Measurements from ENCODE around the gene ZFAND3.

ZFAND3 gene

GRCh38 chr6:38187811-38188590 is 368.5 kb downstream of the ZFAND3 start:
- peaks cover 3% of the 10 kb centered on the region; the same call in 1 of the 2 replicates for H3K36me3 ChIP-seq
- TF ChIP-seq CTCF (IDR thresholded peaks at IDR 0.05; ENCODE audit: low read depth, low read length): no peak
- no peak overlapping the region for H3K27ac ChIP-seq
- DNase-seq: peak; percentile 15
- H3K4me3 ChIP-seq (ENCODE audit: low read depth, low read length): no peak overlapping the region
- no peaks in the 10 kb centered on the region for H3K27me3 ChIP-seq (ENCODE audit: insufficient read depth, low read depth, severe bottlenecking)
- no peaks in the 10 kb centered on the region for H3K9me3 ChIP-seq (ENCODE audit: severe bottlenecking)

- no peaks in the 10 kb centered on the region for H3K9me3 ChIP-seq (ENCODE audit: severe bottlenecking)
- peaks cover 3% of the 10 kb centered on the region; the same call in 1 of the 2 replicates for H3K36me3 ChIP-seq
- H3K27ac ChIP-seq: no peak overlapping the region
- H3K4me3 ChIP-seq (ENCODE audit: low read depth, low read length): no peak overlapping the region
- H3K27me3 ChIP-seq (ENCODE audit: insufficient read depth, low read depth, severe bottlenecking): no peaks in the 10 kb centered on the region
- DNase-seq: peak; percentile 69
- peak; percentile 44; the same call in 1 of the 2 replicates for TF ChIP-seq CTCF (IDR thresholded peaks at IDR 0.05; ENCODE audit: low read depth, low read length)
Measured at GRCh38 chr6:38188677-38189335, 369.3 kb downstream of the ZFAND3 start.

- H3K36me3 ChIP-seq: peaks cover 3% of the 10 kb centered on the region; the same call in 1 of the 2 replicates
- H3K27me3 ChIP-seq (ENCODE audit: insufficient read depth, low read depth, severe bottlenecking): no peaks in the 10 kb centered on the region
- no peak for TF ChIP-seq CTCF (IDR thresholded peaks at IDR 0.05; ENCODE audit: low read depth, low read length)
- DNase-seq: no peak
- no peak overlapping the region for H3K4me3 ChIP-seq (ENCODE audit: low read depth, low read length)
- H3K9me3 ChIP-seq (ENCODE audit: severe bottlenecking): no peaks in the 10 kb centered on the region
- H3K27ac ChIP-seq: no peak overlapping the region
Measured at GRCh38 chr6:38191418-38191817, 371.9 kb downstream of the ZFAND3 start.

- H3K36me3 ChIP-seq: peaks cover 3% of the 10 kb centered on the region; the same call in 1 of the 2 replicates
- H3K9me3 ChIP-seq (ENCODE audit: severe bottlenecking): no peaks in the 10 kb centered on the region
- H3K27ac ChIP-seq: peak overlapping the region; percentile 28
- H3K27me3 ChIP-seq (ENCODE audit: insufficient read depth, low read depth, severe bottlenecking): no peaks in the 10 kb centered on the region
- no peak overlapping the region for H3K4me3 ChIP-seq (ENCODE audit: low read depth, low read length)
- no peak for TF ChIP-seq CTCF (IDR thresholded peaks at IDR 0.05; ENCODE audit: low read depth, low read length)
- DNase-seq: no peak
Measured at GRCh38 chr6:38192011-38192410, 372.5 kb downstream of the ZFAND3 start.

- Histone ChIP-seq H3K27me3 (ENCODE audit: insufficient read depth, low read depth, severe bottlenecking) (no peaks in the 10 kb centered on the region), H3K27ac (peak overlapping the region; percentile 28), H3K36me3 (peaks cover 3% of the 10 kb centered on the region; the same call in 1 of the 2 replicates), H3K4me3 (ENCODE audit: low read depth, low read length) (no peak overlapping the region), H3K9me3 (ENCODE audit: severe bottlenecking) (no peaks in the 10 kb centered on the region)
- peak; percentile 90 for DNase-seq
- no peak for TF ChIP-seq CTCF (IDR thresholded peaks at IDR 0.05; ENCODE audit: low read depth, low read length)
Measured at GRCh38 chr6:38192487-38192886, 373.0 kb downstream of the ZFAND3 start.

All from WERI-Rb-1 (cell line).